GM03348 (cell line): ENCODE data around the gene SEC14L1.
A peak's percentile ranks its signal among the peaks of the same experiment; 100 is the strongest.
"Not testable (repeated sequence)": the region's sequence is repeated elsewhere in the genome, so short reads cannot be mapped to it uniquely, and the experiment has no call there.

Experiments
- DNase-seq: peaks from one replicate; pipeline ENCODE4 v3.0.0; 2012; ENCODE audit warnings: low spot score

SEC14L1 gene

GRCh38 chr17:77237232-77238008, 96.7 kb downstream of the SEC14L1 start:
- DNase-seq, result no peak

DNA sequence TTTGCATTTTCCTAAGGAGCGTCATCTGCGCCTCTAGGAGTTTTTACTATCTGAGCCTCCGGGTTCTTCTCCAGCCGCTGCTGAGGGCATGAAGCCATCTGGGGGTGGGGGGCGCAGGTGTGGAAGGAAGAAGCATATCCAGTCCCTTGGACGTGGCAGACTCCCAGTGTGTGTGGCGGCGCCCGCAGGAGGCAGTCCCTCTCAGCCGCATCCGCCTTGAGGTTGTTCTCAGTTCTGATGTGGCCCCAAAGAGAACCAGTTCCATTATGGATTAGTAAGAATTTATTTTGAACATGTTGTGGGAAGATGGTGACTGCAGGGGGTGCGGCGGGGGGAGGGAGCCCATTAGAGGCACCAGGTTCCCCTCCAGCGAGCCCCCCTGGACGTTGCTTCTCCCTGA, 100.2 kb downstream of the SEC14L1 start:
- no peak for DNase-seq

- DNase-seq, result no peak
These were observed 101.5 kb downstream of the SEC14L1 start for GRCh38 chr17:77242118-77242851.

- DNase-seq, result no peak
These were observed 104.6 kb downstream of the SEC14L1 start for GRCh38 chr17:77245162-77245926.

DNA sequence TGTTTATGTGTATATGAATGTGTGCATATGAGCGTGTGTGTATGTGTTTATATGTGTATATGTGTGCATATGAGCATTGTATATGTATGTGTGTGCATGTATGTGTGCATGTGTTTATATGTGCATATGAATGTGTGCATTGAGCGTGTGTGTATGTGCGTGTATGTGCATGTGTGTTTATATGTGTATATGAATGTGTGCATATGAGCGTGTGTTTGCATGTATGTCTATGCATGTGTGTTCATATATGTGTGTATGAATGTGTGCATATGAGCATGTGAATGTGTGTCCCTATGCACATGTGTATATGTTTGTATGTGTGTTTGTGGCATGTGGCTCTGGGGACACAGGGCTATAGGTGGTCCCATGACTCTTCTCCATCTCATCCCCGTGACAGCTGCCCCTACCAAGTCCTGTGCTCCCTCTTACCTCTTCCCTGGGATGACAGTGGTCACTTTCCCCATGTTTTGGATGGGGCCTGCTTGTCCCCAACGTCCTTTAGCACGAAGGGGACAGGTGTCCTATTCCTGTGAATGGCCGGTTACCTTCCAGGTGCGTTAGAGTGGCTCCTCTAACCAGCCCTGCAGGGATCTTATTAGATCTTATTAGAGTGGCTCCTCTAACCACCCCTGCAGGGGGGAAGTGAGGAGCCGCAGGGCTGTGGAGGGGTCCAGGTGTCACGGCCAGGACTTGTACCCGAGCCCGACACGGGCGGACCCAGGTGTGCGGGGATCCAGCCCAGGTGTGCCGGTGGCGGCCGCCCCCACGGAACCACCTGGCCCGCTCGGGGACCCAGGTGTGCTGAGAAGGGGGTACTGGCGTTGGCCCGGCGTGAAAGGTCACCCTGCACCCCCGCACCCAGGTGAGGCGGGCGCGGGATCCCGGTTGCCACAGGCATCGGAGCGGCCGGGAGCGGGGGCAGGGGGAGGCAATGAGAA, 105.6 kb downstream of the SEC14L1 start:
- no peak for DNase-seq

DNA sequence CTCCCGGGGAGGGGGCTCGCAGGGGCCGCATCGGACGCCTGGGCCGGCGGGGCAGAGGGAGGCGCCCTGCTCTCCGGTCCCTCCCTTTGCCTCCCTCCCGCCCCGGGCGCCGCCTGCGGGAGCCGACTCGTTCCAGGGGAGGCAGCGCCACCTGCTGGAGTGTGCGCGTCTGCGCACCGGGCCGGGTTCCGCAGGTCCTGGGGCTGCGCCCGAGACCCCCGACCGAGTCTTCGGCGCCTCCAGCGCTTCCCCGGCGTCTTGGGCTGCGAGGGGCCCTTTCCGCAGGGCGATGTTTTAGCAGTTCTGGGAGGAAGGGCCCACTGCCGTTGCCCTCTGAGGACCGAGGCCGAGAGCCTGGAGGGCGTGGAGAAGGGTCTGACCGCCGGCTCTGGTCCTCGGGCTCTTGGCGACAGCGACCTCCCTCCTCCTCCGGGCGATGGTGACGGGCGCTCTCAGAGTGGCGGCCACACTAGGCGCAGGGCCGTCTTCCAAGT, 106.3 kb downstream of the SEC14L1 start:
- peak; percentile 94 for DNase-seq

GRCh38 chr17:77247609-77248008, 106.8 kb downstream of the SEC14L1 start:
- DNase-seq, result no peak

DNA sequence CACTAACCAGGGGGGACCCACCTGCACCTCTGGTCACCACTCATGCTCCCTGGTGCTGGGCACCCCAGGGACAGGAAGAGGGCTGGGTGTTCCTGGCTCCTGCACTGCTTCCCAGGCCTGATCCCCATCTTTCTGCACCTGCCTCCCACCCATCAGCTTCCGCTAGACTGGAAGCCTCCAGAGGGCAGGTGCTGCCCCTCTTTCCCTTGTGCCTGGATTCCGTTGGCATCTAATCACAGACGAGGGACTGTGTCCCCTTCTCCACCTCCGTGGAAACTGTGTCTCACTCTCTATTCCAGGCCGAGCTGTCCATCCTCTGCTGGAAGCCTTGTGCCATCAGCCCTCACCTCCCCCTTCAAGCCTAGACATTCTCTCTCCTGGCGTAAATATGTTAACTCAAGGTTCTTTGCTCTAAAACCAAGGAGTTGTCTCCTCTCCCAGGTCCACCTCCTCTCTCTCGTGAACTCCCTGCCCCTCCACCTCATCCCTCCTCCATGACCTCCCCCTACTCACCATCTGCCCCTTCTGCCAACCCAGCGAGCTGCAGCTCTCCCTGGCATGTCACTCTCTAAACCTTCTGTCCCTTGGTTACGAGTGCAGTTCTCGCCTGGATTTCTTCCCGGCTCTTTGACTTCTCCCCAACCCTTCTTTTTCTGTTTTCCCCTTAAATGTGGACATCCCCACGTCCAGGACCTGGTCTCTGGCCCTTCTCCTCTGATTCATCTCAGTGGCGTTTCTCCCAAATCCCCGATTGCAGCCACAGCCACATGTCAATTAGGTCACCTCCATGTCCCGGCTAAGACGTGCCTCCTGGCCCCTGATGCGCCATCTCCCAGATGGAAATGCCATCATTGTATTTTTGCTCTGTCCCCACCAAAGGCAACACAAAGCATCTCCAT, 107.7 kb downstream of the SEC14L1 start:
- no peak for DNase-seq

- DNase-seq, result no peak
These were observed 110.9 kb downstream of the SEC14L1 start for GRCh38 chr17:77251622-77252183.

- peak; percentile 62 for DNase-seq
These were observed 111.5 kb downstream of the SEC14L1 start for GRCh38 chr17:77252306-77252705.

- DNase-seq, result no peak
These were observed 112.9 kb downstream of the SEC14L1 start for GRCh38 chr17:77253611-77254051.

GRCh38 chr17:77254951-77255825, 114.4 kb downstream of the SEC14L1 start:
- DNase-seq, result peak; percentile 91

DNA sequence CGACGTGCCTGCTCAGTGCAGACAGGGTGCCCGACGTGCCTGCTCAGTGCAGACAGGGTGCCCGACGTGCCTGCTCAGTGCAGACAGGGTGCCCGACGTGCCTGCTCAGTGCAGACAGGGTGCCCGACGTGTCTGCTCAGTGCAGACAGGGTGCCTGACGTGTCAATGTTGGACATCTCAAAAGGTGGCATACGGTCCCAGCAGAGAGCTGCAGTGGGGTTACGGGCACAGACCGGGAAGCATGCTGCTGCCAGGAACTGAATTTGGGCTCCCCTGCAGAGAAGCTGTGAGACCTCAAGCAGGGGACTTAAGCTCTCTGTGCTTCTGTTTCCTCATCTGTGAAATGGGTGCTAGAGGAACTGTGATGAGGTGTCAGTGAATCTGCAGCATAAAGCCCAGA, 115.2 kb downstream of the SEC14L1 start:
- DNase-seq, result not testable (repeated sequence)

DNA sequence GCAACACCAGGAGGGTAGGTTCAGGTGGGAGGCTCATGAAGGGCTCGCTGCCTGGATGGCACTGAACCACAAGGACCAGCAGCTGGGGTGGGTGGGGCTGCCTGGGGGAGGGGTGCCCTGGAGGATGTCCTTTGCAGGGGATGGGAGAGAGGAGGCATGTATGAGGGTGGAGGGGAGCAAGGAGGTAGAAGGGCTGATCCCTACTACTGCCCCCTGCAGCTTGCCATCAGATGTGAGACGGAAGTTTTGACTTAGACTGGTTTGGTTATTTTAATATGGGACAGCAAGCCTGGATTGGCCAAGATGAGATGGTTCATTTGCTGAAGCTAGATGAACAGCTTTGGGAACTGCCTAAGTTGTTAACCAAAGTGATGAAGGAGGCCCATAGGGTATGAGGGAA, 115.9 kb downstream of the SEC14L1 start:
- DNase-seq, result no peak

GRCh38 chr17:77257169-77257568, 116.4 kb downstream of the SEC14L1 start:
- no peak for DNase-seq

GRCh38 chr17:77257596-77258458, 117.1 kb downstream of the SEC14L1 start:
- no peak for DNase-seq

DNA sequence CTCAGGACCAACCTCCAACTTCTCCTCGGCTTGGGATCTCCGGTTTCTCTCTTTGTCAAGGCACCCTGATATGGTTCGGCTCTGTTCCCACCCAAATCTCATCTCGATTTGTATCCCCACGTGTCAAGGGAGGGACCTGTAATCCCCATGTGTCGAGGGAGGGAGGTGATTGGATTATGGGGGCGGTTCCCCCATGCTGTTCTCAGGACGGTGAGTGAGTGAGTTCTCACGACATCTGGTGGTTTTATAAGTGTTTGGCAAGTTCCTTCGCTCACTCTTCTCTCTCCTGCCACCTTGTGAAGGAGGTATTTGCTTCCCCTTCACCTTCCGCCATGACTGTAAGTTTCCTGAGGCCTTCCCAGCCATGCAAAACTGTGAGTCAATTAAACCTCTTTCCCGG, 117.9 kb downstream of the SEC14L1 start:
- no peak for DNase-seq
